Activated CD8-positive, alpha-beta T cell treated with anti-CD3 and anti-CD28 coated beads for 36 hours (primary cell): Measurements from ENCODE around the gene AHCYL1. TPM values are rescaled to one million over a fixed set of nuclear protein-coding genes. Genes with fewer than 3 reads are reported as not detected.

Experiments used
- ATAC-seq: fragments of 200-7000 bp; cut with Tn5 transposase; one replicate; pipeline ENCODE4 v1.10.0; 2021; ENCODE audit warnings: mild to moderate bottlenecking, moderate library complexity
- CTCF ChIA-PET: fragments of 350-600 bp; sonication (Branson Sonifier 250); formaldehyde crosslinking; loops from one replicate; lab custom pipeline; 2021; ENCODE audit warnings: antibody characterized with exemption; lab: Charles Lee
- POLR2A ChIA-PET: fragments of 350-600 bp; sonication (Branson Sonifier 250); formaldehyde crosslinking; loops from one replicate; lab custom pipeline; 2021; ENCODE audit warnings: antibody characterized with exemption; lab: Charles Lee
- DNase-seq: peaks from one replicate; pipeline ENCODE4 v3.0.0-alpha.2; 2020
- H3K27ac Mint-ChIP-seq: one replicate; pipeline ENCODE4 v1.8.0; 2021; ENCODE audit warnings: mild to moderate bottlenecking, mixed read lengths
- H3K27me3 Mint-ChIP-seq: one replicate; pipeline ENCODE4 v1.8.0; 2021; ENCODE audit warnings: mixed read lengths
- H3K36me3 Mint-ChIP-seq: one replicate; pipeline ENCODE4 v1.8.0; 2021; ENCODE audit warnings: low read depth, mixed read lengths
- H3K4me1 Mint-ChIP-seq: one replicate; pipeline ENCODE4 v1.8.0; 2021; ENCODE audit warnings: low read depth, mixed read lengths
- H3K4me3 Mint-ChIP-seq: one replicate; pipeline ENCODE4 v1.8.0; 2021; ENCODE audit warnings: mild to moderate bottlenecking, moderate library complexity, mixed read lengths
- H3K9me3 Mint-ChIP-seq: one replicate; pipeline ENCODE4 v1.8.0; 2021; ENCODE audit warnings: mixed read lengths
- CTCF ChIP-seq: fragments of 200-600 bp; IDR thresholded peaks from one replicate; pipeline ENCODE4 v1.8.0; 2022; ENCODE audit warnings: antibody characterized with exemption, mild to moderate bottlenecking
- intact Hi-C: fragments of 100-400 bp; cut with micrococcal nuclease; formaldehyde crosslinking; loops from one replicate; pipeline ENCODE4 v1.10.0; 2022
- total RNA-seq, 2 experiments: library from RNA; stranded (reverse); gene quantifications; one replicate each; pipeline ENCODE4 v1.2.3, GENCODE V29; 2021

Gene AHCYL1
- total RNA-seq, 2 experiments from 2014 or later = 77.8 to 79.1 TPM

- POLR2A ChIA-PET = interaction anchor here (1.2 to 1.6 kb wide), 2 partner anchors 13 to 26 kb away, joined by 3 to 4 read pairs; no protein-coding TSS in a partner anchor
- intact Hi-C loops = no loop called here
- ATAC-seq = peak; percentile 22
- Mint-ChIP-seq H3K4me3 (no peak overlapping the region), H3K4me1 (peaks cover 12% of the 10 kb centered on the region), H3K27ac (no peak overlapping the region), H3K36me3 (no peaks in the 10 kb centered on the region), H3K9me3 (no peaks in the 10 kb centered on the region), H3K27me3 (peaks cover 54% of the 10 kb centered on the region)
- no peak for TF ChIP-seq CTCF
- CTCF ChIA-PET = interaction anchor here (0.7 to 11.0 kb wide), 5 partner anchors 8 to 32 kb away, joined by 3 to 163 read pairs (median 6); no protein-coding TSS in a partner anchor
- peak; percentile 21 for DNase-seq
Observed at GRCh38 chr1:110067893-110068645, 83.5 kb downstream of the AHCYL1 start.

DNA sequence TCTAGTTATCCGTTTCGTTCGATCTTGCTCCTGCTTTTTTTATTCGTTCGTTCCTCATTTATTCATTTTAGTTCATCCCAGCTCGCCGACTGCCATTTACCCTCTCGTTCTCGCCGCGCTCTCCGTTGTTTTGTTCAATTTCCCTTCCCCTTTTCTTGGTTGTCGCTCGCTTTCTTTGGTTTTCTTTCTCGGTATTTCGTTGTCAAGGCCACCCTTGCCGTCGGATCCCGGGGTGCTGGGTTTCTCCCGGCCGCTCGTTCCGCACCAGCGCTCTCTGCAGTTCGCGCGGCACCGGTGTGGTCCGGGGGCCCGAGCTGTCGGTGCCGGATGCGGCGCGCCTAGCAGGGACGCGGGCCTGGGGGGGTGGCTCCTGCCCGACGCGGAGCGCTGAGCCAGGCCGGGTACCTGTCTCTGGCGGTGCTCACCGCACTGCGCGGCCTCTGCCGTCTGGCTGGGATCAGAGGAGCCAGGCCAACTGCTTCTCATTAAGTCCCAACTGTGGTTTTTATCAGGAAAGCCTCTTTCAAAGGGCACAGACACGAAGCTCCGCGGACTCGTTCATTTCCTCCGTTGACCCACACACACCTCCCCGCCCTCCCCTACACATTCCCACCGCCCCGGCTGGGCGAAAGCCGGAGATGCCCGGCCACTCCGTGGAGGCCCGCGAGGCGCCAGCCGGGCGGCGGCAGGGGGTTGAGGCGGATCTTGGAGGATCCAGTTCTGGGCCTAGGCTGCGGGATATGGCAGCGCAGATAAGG, 84.3 kb downstream of the AHCYL1 start:
- Mint-ChIP-seq H3K27ac (no peak overlapping the region), H3K4me3 (no peak overlapping the region), H3K36me3 (no peaks in the 10 kb centered on the region), H3K4me1 (peaks cover 12% of the 10 kb centered on the region), H3K27me3 (peaks cover 57% of the 10 kb centered on the region), H3K9me3 (no peaks in the 10 kb centered on the region)
- peak; percentile 57 for ATAC-seq
- TF ChIP-seq CTCF = no peak
- ChIA-PET POLR2A (interaction anchor here (0.8 to 1.6 kb wide), 3 partner anchors 12 to 40 kb away, joined by 3 read pairs; no protein-coding TSS in a partner anchor), CTCF (interaction anchor here (0.7 to 11.0 kb wide), 6 partner anchors 9 to 37 kb away, joined by 3 to 163 read pairs (median 4); no protein-coding TSS in a partner anchor)
- peak; percentile 34 for DNase-seq
- intact Hi-C loops = no loop called here

- POLR2A ChIA-PET = interaction anchor here (0.8 to 1.6 kb wide), 3 partner anchors 11 to 41 kb away, joined by 3 read pairs; no protein-coding TSS in a partner anchor
- ATAC-seq = peak; percentile 40
- Mint-ChIP-seq H3K4me3 (no peak overlapping the region), H3K4me1 (peaks cover 12% of the 10 kb centered on the region), H3K27ac (no peak overlapping the region), H3K36me3 (no peaks in the 10 kb centered on the region), H3K9me3 (no peaks in the 10 kb centered on the region), H3K27me3 (peaks cover 57% of the 10 kb centered on the region)
- intact Hi-C loops = no loop called here
- no peak for TF ChIP-seq CTCF
- CTCF ChIA-PET = interaction anchor here (1.0 to 11.0 kb wide), 4 partner anchors 10 to 36 kb away, joined by 3 to 163 read pairs (median 6); no protein-coding TSS in a partner anchor
- peak; percentile 13 for DNase-seq
Observed at GRCh38 chr1:110069404-110070281, 85.1 kb downstream of the AHCYL1 start.

DNA sequence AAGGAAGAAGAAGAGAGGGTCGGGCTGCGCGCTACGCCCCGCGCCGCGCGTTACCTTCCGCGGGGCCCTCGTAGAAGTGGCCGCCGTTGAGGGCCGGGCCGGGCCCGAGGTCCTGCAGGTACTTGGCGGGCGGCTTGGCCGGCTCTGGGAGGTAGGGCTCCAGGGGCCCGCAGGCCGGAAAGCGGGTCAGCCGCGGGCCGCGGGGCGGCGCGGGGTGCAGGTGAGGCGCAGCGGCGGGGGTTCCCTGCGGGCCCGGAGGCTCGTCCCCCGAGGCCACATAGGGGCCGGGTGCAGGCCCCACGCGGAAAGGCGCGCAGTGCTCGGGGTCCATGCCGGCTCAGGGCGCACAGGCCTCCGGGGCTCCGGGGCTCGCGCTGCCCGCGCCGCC, 85.7 kb downstream of the AHCYL1 start:
- CTCF ChIA-PET = interaction anchor here (1.4 to 4.1 kb wide), 3 partner anchors 10 to 18 kb away, joined by 6 to 22 read pairs (median 20); no protein-coding TSS in a partner anchor
- Mint-ChIP-seq H3K4me3 (no peak overlapping the region), H3K4me1 (peaks cover 12% of the 10 kb centered on the region), H3K36me3 (no peaks in the 10 kb centered on the region), H3K27me3 (peaks cover 57% of the 10 kb centered on the region), H3K27ac (no peak overlapping the region), H3K9me3 (no peaks in the 10 kb centered on the region)
- no peak for DNase-seq
- no peak for TF ChIP-seq CTCF
- no peak for ATAC-seq
- POLR2A ChIA-PET = interaction anchor here (1.4 kb wide), 1 partner anchor 34 kb away, joined by 3 read pairs; no protein-coding TSS in a partner anchor
- intact Hi-C loops = no loop called here
